ENCODE data around the gene TOP3A.

- TF ChIP-seq POLR2A (IDR thresholded peaks at IDR 0.05) (no peak), CTCF (IDR thresholded peaks at IDR 0.05) (no peak)
Measured at GRCh38 chr17:18225121-18225641, 89.6 kb downstream of the TOP3A start, which contains the start of gene LLGL1.
